OCI-LY7 (cell line): ENCODE data around the gene PRKD1.

Experiments
- EZH2phosphoT487 ChIP-seq: fragments of 200-600 bp; sonication (generic); IDR thresholded peaks from 2 replicates; pipeline ENCODE4 v1.6.1; 2018; ENCODE audit warnings: low read depth, borderline replicate concordance, mild to moderate bottlenecking, mixed run types, antibody characterized with exemption, low read length, moderate library complexity, mixed read lengths
- TF ChIP-seq, protein P1 (sequence below): fragments of 200-600 bp; sonication (generic); conservative IDR thresholded peaks from 2 replicates; pipeline ENCODE4 v1.5.1; 2014; ENCODE audit warnings: mild to moderate bottlenecking, antibody characterized with exemption, low read length, moderate library complexity, mixed read lengths

DNA sequence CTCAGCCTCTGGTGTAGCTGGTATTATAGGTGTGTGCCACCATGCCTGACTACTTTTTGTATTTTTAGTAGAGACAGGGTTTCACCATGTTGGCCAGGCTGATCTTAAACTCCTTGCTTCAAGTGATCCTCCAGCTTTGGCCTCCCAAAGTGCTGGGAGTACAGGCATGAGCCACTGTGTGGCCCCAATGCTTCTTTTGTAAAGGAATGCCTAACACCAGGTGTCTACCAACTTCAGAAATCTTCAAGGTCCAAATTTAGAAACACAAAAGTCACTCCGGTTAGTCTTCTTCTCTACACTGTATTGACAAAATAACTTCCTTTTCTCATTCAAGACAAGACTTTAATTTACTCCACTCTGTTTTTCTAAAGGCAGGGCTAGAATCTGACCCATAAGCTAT is 188.7 kb downstream of the PRKD1 start:
- TF ChIP-seq, protein P1, sequence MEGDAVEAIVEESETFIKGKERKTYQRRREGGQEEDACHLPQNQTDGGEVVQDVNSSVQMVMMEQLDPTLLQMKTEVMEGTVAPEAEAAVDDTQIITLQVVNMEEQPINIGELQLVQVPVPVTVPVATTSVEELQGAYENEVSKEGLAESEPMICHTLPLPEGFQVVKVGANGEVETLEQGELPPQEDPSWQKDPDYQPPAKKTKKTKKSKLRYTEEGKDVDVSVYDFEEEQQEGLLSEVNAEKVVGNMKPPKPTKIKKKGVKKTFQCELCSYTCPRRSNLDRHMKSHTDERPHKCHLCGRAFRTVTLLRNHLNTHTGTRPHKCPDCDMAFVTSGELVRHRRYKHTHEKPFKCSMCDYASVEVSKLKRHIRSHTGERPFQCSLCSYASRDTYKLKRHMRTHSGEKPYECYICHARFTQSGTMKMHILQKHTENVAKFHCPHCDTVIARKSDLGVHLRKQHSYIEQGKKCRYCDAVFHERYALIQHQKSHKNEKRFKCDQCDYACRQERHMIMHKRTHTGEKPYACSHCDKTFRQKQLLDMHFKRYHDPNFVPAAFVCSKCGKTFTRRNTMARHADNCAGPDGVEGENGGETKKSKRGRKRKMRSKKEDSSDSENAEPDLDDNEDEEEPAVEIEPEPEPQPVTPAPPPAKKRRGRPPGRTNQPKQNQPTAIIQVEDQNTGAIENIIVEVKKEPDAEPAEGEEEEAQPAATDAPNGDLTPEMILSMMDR = no peak
- TF ChIP-seq EZH2phosphoT487 = no peak
